ENCODE results near the gene ZBTB34.

The ZBTB34 gene

DNA sequence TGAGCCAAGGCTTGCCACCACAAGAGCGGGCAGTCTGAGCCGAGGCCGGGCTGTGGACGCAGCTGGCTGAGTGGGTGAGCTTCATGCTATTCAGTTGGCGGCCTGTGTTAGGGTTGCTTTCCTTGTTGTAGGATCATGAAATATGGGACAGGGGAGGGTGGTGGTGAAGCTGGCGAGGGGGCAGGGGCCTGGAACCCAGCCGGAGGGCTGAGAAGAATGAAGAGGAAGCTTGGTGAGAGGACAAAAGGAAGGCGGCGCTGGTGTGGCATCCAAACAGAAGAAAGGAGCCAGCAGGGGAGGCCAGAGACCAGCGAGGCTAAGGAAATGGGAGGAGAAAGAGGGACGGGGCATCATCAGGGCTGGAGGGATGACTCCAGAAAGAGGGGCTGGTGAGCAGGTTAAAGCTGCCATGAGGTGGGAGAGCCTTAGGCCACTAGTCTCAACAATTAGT lies 72.5 kb downstream of the ZBTB34 start:
- DNase-seq (ENCODE audit: low read depth): no peak
- H3K4me3 ChIP-seq (ENCODE audit: low read length): no peak overlapping the region
- TF ChIP-seq, protein P1, sequence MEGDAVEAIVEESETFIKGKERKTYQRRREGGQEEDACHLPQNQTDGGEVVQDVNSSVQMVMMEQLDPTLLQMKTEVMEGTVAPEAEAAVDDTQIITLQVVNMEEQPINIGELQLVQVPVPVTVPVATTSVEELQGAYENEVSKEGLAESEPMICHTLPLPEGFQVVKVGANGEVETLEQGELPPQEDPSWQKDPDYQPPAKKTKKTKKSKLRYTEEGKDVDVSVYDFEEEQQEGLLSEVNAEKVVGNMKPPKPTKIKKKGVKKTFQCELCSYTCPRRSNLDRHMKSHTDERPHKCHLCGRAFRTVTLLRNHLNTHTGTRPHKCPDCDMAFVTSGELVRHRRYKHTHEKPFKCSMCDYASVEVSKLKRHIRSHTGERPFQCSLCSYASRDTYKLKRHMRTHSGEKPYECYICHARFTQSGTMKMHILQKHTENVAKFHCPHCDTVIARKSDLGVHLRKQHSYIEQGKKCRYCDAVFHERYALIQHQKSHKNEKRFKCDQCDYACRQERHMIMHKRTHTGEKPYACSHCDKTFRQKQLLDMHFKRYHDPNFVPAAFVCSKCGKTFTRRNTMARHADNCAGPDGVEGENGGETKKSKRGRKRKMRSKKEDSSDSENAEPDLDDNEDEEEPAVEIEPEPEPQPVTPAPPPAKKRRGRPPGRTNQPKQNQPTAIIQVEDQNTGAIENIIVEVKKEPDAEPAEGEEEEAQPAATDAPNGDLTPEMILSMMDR (conservative IDR thresholded peaks at IDR 0.05; ENCODE audit: low read depth, low read length): no peak

DNA sequence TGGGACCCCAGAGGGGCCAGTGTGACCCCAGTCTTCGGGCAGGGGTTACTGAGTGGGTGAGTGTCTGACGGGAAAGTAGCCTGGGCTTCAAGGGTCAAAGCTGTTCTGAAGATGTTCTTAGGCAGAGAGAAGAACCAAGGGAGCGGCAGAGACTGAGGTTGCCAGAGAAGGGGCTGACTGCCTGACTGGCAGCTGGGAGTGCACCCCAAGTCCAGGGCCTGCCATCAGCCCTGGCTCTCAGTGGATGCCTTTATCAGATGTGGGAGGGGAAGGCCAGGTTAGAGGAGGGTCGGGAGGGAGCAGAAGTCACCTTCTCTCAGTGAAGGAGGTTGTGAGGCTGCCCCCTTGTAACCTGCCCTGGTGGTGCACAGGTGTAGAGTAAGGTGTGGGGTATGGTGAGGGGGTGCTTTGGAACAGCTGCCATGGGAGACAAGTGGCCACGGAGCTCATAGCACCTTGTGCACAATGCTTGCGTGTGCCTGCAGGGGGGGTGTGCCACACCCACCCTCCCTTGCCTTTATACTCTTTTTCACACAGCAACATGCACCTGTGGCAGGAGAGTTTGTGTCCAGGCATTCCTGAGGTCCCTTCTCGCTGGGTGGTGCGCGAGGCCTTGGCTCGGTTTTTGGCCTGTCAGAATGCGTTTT lies 73.0 kb downstream of the ZBTB34 start:
- no peak overlapping the region for H3K4me3 ChIP-seq (ENCODE audit: low read length)
- TF ChIP-seq, protein P1 (conservative IDR thresholded peaks at IDR 0.05; ENCODE audit: low read depth, low read length): peak; percentile 2
- DNase-seq (ENCODE audit: low read depth): no peak

DNA sequence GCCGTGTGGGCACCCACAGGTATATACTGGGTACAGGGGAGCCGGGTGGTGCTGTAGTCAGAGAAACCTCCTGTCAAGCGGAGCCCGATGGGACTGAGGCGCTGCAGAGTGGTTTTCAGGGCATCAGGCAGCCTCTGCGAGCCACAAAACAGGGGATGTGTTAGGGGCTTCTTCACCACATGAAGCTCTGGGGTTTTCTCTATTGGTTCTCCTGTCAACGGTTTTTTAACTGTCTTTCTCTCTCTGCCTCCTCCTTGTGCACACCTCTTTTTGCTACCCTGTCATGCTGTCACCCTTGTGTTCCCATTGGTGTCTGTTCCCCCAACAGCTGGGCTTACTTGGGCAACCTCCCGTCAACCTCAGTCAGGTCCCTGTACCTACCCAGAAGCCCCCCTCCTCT lies 74.0 kb downstream of the ZBTB34 start:
- TF ChIP-seq, protein P1 (conservative IDR thresholded peaks at IDR 0.05; ENCODE audit: low read depth, low read length): no peak
- H3K4me3 ChIP-seq (ENCODE audit: low read length): no peak overlapping the region
- no peak for DNase-seq (ENCODE audit: low read depth)
